AG09319 (cell line): ENCODE data around the gene MMP17.

Experiments
- DNase-seq: peaks from one replicate; pipeline ENCODE4 v3.0.0-alpha.2; 2010; ENCODE audit warnings: low read depth; ENCODE audit errors: extremely low read depth
- TF ChIP-seq, protein P1 (sequence below): IDR thresholded peaks from 2 replicates; pipeline ENCODE4 v1.5.1; 2011; ENCODE audit warnings: low read depth, mild to moderate bottlenecking, inconsistent platforms, low read length, moderate library complexity

MMP17 gene

DNA sequence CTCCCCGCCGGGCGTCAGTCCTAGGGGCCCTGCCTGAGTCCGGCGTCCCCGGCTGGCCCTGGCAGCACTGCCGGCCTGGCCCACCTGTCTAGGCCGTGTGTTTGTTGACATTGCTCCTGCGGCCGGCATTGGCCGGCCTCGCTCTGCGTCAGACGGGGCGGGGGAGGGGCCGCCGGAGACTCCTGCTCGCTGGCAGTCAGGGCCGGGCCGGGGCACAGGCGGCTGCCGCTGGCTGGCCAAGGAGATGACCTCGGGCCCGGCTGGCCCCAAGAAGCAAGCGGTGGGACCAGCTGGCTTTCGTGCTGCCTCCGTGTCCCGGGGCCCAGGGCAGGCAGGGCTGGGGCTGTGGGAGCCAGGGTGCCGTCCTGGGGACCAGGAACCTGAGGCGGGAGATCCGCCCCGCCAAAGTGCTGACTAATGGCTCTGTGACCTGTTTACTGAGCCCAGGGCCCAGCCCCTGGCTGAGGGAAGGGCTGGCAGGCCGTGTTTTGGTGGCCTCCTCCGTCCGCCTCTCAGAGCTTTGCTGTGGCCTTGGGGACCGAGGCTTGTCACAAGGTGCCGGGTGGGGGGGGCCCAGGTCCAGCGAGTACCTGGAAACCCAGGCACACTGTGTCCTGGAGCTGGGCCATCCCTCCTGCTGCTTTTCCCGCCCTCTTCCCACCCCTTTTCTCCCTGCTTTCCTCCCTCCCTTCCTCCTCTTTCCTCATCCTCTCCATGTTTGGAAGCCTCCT is 68.1 kb downstream of the MMP17 start:
- DNase-seq = peak; percentile 65
- TF ChIP-seq, protein P1, sequence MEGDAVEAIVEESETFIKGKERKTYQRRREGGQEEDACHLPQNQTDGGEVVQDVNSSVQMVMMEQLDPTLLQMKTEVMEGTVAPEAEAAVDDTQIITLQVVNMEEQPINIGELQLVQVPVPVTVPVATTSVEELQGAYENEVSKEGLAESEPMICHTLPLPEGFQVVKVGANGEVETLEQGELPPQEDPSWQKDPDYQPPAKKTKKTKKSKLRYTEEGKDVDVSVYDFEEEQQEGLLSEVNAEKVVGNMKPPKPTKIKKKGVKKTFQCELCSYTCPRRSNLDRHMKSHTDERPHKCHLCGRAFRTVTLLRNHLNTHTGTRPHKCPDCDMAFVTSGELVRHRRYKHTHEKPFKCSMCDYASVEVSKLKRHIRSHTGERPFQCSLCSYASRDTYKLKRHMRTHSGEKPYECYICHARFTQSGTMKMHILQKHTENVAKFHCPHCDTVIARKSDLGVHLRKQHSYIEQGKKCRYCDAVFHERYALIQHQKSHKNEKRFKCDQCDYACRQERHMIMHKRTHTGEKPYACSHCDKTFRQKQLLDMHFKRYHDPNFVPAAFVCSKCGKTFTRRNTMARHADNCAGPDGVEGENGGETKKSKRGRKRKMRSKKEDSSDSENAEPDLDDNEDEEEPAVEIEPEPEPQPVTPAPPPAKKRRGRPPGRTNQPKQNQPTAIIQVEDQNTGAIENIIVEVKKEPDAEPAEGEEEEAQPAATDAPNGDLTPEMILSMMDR = no peak

DNA sequence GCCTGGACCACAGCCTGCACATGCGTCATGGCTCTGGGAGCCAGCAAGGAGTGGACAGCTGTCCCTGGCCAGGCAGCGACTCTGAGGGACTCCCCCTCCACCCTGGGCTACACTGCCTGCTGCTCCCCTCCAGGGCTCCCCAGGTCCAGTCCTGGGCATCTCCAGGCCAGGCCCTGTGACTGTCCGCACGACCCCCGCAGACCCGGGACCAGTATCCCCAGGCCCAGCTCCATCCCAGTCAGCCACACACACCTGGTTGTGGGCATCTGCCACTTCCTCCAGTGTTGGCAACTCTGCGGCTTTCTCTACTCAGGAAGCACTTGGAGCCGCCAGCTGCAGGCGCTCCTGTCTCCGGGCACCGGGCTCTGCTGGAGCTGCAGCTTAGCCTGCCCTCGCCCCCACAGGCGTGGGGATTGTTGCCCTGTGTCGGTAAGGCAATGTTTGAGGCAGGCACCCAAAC is 68.6 kb downstream of the MMP17 start:
- TF ChIP-seq, protein P1 = no peak

DNA sequence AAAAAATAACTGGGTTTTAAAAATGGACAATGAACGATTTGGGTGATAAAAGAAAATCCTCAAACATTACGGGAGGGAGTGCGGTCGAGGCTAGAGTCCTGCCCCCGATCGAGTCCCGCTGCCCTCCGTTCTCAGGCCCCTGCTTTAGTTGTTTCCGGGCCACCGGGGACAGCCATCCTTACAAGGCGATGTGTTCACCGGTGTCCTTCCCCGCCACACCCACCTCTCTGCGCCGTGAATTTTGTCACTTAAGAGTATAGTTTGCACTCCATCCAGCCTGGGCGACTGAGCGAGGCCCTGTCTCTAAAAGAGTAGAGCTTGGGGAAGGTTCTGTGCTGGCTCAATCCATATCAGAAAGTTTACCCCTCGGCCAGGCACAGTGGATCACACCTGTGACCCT is 69.1 kb downstream of the MMP17 start:
- DNase-seq = no peak
- TF ChIP-seq, protein P1 = no peak

More for the DNA sequence above, 68.6 kb downstream of the MMP17 start:
- no peak for DNase-seq

DNA sequence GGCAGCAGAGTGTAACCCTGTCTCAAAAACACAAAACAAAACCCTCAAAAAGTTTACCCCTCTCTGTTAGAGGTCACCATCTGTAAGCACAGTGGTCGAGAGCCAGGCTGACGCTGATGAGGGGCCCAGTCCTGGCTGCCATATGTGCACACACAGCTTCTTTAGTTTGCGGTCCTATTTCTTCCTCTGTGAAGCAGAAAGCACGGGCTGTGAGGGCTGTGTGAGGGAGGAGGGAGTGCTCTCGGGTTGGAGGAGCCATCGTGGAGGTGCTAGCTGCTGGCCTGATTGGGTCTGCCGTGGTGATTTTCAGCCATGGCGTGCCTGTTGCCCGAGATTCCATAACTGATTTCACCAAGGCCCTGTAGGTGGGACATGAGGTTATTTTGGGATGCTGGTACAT is 69.7 kb downstream of the MMP17 start:
- TF ChIP-seq, protein P1 = no peak
- DNase-seq = no peak

DNA sequence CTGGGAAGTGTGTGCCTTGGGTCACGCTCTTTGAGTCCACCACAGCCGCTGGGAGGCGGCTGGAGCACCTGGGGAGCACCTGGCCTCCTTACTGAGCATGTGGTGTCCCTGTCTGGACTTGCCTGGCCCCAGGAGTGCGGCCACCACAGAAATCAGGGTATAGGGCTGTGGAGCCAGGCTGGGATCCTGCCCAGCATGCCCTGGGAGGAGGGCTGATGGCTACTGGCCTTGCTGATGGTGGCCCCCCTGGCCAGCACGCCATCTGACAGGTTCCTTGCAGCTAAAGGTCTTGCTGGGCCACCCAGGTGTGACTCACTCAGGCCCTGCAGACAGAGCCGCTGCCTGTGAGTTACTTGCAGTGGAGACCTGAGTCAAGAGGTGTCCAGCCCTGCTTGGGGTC is 72.2 kb downstream of the MMP17 start:
- no peak for DNase-seq
- TF ChIP-seq, protein P1 = no peak
